ENCODE data around the gene SPAG5. TPM values are rescaled to one million over a fixed set of nuclear protein-coding genes. Genes with fewer than 3 reads are reported as not detected.
"Not testable (repeated sequence)": the region's sequence is repeated elsewhere in the genome, so short reads cannot be mapped to it uniquely, and the experiment has no call there.

The SPAG5 gene
- total and polyA plus RNA-seq, 2 experiments from 2014 or later = 99.6 to 104 TPM

DNA sequence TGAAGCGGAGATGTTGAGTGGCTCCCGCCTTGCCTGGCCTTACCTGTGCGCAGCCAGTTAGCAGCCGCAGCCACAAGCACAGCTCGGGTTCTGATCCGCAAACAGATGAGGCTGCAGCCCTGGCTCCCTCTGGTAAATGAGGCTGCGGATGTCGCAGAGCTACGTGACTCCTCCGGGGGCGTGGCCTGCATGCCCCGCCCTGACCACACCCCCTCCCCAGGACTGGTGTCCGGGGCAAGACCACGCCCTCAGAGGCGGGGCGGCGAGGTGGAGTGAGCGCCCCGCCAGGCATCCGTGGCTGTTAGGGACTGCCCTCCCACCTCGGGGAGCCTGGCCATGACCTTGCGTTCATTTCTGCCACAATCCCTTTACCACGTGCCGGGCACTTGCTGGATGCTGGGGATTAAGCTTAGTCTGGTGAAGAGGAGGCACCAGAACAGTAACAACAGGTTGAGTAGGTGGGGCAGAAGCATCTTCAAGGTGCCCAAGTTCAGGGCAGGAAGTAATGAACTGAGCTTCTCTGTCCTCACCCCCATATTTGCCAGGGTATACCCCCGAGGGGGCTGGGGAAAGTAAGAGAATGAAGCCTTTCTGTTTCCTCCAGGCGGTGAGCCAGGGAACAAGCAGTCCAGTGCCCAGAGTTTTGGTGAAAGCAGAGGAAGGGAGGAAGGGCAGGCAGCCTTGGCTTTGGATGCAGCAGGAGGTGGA, 21.9 kb downstream of the SPAG5 start, which contains the start of gene ALDOC:
Gene ALDOC, minus strand, starts transcription at position 138 of the 708 bp plus-strand sequence. CDS start 1,363 bp downstream, outside the sequence.
- ATAC-seq (peak; percentile 88), DNase-seq (ENCODE audit: low spot score) (peak; percentile 99)
- Histone ChIP-seq H3K36me3 (ENCODE audit: insufficient read depth) (peaks cover 33% of the 10 kb centered on the region), H3K27me3 (ENCODE audit: insufficient read depth) (peaks cover 4% of the 10 kb centered on the region; the same call in 1 of the 2 replicates), H3K79me2 (replicated peaks; ENCODE audit: insufficient read depth) (no peaks in the 10 kb centered on the region), H3K4me3 (peak within 1 kb of the TSS; percentile 52), H3K9me2 (ENCODE audit: insufficient read depth) (no peaks in the 10 kb centered on the region), H3F3A (replicated peaks; ENCODE audit: low read depth) (peaks cover 18% of the 10 kb centered on the region), H3K4me2 (peak within 1 kb of the TSS; percentile 78), H4K20me1 (replicated peaks; ENCODE audit: insufficient read depth) (0 out of 2 replicates have a peak, but pooled peaks cover 2% of the 10 kb centered on the region), H2AFZ (no peak within 1 kb of the TSS), H3K27ac (ENCODE audit: low read depth) (peak within 1 kb of the TSS; percentile 85), H3K4me1 (ENCODE audit: insufficient read depth) (peaks cover 18% of the 10 kb centered on the region; the same call in 1 of the 2 replicates)
- Mint-ChIP-seq H3K4me3 (peak within 1 kb of the TSS; percentile 72), H3K27me3 (ENCODE audit: insufficient read depth, low read depth, poor library complexity) (peaks cover 15% of the 10 kb centered on the region), H3K9me3 (no peaks in the 10 kb centered on the region), H3K36me3 (ENCODE audit: low read depth) (peaks cover 46% of the 10 kb centered on the region), H3K4me1 (peaks cover 22% of the 10 kb centered on the region), H3K27ac (peak within 1 kb of the TSS; percentile 93)
- TF ChIP-seq, protein P1, sequence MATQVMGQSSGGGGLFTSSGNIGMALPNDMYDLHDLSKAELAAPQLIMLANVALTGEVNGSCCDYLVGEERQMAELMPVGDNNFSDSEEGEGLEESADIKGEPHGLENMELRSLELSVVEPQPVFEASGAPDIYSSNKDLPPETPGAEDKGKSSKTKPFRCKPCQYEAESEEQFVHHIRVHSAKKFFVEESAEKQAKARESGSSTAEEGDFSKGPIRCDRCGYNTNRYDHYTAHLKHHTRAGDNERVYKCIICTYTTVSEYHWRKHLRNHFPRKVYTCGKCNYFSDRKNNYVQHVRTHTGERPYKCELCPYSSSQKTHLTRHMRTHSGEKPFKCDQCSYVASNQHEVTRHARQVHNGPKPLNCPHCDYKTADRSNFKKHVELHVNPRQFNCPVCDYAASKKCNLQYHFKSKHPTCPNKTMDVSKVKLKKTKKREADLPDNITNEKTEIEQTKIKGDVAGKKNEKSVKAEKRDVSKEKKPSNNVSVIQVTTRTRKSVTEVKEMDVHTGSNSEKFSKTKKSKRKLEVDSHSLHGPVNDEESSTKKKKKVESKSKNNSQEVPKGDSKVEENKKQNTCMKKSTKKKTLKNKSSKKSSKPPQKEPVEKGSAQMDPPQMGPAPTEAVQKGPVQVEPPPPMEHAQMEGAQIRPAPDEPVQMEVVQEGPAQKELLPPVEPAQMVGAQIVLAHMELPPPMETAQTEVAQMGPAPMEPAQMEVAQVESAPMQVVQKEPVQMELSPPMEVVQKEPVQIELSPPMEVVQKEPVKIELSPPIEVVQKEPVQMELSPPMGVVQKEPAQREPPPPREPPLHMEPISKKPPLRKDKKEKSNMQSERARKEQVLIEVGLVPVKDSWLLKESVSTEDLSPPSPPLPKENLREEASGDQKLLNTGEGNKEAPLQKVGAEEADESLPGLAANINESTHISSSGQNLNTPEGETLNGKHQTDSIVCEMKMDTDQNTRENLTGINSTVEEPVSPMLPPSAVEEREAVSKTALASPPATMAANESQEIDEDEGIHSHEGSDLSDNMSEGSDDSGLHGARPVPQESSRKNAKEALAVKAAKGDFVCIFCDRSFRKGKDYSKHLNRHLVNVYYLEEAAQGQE (IDR thresholded peaks at IDR 0.05; ENCODE audit: unreplicated experiment) = no peak
- peak; percentile 76 for TF ChIP-seq CREB1 (CRISPR knock-in tag; IDR thresholded peaks at IDR 0.05; ENCODE audit: low read depth)
- no peak for TF ChIP-seq NANOG (IDR thresholded peaks at IDR 0.05; ENCODE audit: borderline replicate concordance)
- no peak for TF ChIP-seq EZH2phosphoT487 (IDR thresholded peaks at IDR 0.05; ENCODE audit: unreplicated experiment)
- TF ChIP-seq POLR2AphosphoS5 (IDR thresholded peaks at IDR 0.05; ENCODE audit: low read depth) = peak; percentile 94
- TF ChIP-seq EZH2 (IDR thresholded peaks at IDR 0.05; ENCODE audit: low read depth, unreplicated experiment) = no peak
- TF ChIP-seq, protein P2, sequence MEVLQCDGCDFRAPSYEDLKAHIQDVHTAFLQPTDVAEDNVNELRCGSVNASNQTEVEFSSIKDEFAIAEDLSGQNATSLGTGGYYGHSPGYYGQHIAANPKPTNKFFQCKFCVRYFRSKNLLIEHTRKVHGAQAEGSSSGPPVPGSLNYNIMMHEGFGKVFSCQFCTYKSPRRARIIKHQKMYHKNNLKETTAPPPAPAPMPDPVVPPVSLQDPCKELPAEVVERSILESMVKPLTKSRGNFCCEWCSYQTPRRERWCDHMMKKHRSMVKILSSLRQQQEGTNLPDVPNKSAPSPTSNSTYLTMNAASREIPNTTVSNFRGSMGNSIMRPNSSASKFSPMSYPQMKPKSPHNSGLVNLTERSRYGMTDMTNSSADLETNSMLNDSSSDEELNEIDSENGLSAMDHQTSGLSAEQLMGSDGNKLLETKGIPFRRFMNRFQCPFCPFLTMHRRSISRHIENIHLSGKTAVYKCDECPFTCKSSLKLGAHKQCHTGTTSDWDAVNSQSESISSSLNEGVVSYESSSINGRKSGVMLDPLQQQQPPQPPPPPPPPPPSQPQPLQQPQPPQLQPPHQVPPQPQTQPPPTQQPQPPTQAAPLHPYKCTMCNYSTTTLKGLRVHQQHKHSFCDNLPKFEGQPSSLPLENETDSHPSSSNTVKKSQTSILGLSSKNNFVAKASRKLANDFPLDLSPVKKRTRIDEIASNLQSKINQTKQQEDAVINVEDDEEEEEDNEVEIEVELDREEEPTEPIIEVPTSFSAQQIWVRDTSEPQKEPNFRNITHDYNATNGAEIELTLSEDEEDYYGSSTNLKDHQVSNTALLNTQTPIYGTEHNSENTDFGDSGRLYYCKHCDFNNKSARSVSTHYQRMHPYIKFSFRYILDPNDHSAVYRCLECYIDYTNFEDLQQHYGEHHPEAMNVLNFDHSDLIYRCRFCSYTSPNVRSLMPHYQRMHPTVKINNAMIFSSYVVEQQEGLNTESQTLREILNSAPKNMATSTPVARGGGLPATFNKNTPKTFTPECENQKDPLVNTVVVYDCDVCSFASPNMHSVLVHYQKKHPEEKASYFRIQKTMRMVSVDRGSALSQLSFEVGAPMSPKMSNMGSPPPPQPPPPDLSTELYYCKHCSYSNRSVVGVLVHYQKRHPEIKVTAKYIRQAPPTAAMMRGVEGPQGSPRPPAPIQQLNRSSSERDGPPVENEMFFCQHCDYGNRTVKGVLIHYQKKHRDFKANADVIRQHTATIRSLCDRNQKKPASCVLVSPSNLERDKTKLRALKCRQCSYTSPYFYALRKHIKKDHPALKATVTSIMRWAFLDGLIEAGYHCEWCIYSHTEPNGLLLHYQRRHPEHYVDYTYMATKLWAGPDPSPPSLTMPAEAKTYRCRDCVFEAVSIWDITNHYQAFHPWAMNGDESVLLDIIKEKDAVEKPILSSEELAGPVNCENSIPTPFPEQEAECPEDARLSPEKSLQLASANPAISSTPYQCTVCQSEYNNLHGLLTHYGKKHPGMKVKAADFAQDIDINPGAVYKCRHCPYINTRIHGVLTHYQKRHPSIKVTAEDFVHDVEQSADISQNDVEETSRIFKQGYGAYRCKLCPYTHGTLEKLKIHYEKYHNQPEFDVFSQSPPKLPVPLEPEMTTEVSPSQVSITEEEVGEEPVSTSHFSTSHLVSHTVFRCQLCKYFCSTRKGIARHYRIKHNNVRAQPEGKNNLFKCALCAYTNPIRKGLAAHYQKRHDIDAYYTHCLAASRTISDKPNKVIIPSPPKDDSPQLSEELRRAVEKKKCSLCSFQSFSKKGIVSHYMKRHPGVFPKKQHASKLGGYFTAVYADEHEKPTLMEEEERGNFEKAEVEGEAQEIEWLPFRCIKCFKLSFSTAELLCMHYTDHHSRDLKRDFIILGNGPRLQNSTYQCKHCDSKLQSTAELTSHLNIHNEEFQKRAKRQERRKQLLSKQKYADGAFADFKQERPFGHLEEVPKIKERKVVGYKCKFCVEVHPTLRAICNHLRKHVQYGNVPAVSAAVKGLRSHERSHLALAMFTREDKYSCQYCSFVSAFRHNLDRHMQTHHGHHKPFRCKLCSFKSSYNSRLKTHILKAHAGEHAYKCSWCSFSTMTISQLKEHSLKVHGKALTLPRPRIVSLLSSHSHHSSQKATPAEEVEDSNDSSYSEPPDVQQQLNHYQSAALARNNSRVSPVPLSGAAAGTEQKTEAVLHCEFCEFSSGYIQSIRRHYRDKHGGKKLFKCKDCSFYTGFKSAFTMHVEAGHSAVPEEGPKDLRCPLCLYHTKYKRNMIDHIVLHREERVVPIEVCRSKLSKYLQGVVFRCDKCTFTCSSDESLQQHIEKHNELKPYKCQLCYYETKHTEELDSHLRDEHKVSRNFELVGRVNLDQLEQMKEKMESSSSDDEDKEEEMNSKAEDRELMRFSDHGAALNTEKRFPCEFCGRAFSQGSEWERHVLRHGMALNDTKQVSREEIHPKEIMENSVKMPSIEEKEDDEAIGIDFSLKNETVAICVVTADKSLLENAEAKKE (CRISPR knock-in tag; IDR thresholded peaks at IDR 0.05) = no peak
- TF ChIP-seq STAT1 (IDR thresholded peaks at IDR 0.05; ENCODE audit: unreplicated experiment) = no peak
- TF ChIP-seq, protein P3, sequence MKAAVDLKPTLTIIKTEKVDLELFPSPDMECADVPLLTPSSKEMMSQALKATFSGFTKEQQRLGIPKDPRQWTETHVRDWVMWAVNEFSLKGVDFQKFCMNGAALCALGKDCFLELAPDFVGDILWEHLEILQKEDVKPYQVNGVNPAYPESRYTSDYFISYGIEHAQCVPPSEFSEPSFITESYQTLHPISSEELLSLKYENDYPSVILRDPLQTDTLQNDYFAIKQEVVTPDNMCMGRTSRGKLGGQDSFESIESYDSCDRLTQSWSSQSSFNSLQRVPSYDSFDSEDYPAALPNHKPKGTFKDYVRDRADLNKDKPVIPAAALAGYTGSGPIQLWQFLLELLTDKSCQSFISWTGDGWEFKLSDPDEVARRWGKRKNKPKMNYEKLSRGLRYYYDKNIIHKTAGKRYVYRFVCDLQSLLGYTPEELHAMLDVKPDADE (IDR thresholded peaks at IDR 0.05) = no peak

DNA sequence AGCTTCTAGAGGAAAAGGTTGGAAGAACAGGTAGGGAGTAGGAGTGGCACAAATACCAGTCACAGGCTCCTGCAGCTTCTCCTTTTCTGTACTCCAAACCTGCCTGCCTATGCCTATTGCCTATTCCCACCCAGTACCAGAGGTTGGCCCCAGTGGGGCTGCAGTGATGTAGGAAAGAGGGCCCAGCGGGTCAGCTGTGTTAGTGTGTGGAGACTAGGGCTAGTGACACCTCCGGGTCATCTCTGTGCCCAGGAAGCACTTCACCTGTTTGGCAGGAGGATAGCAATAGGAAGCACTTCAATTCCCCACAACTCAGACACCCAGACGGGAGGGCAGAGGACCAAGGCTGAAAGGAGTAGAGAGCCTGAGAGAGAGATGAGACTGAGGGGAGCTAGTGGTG, 22.8 kb downstream of the SPAG5 start:
- Mint-ChIP-seq H3K27me3 (ENCODE audit: insufficient read depth, low read depth, poor library complexity) (peaks cover 17% of the 10 kb centered on the region), H3K4me3 (peak overlapping the region; percentile 72), H3K4me1 (peaks cover 24% of the 10 kb centered on the region), H3K36me3 (ENCODE audit: low read depth) (peaks cover 46% of the 10 kb centered on the region)
- not testable (repeated sequence) for H3K27ac Mint-ChIP-seq; DNase-seq (ENCODE audit: low spot score); H3K27ac ChIP-seq (ENCODE audit: low read depth); H3K79me2 ChIP-seq (replicated peaks; ENCODE audit: insufficient read depth); ATAC-seq; H4K20me1 ChIP-seq (replicated peaks; ENCODE audit: insufficient read depth); H2AFZ ChIP-seq; H3K9me2 ChIP-seq (ENCODE audit: insufficient read depth); H3K9me3 Mint-ChIP-seq; H3K27me3 ChIP-seq (ENCODE audit: insufficient read depth)
- peak overlapping the region; percentile 78 for H3K4me2 ChIP-seq
- H3K36me3 ChIP-seq (ENCODE audit: insufficient read depth) = peaks cover 32% of the 10 kb centered on the region
- peaks cover 19% of the 10 kb centered on the region; the same call in 1 of the 2 replicates for H3K4me1 ChIP-seq (ENCODE audit: insufficient read depth)
- H3F3A ChIP-seq (replicated peaks; ENCODE audit: low read depth) = peaks cover 19% of the 10 kb centered on the region
- H3K4me3 ChIP-seq = peak overlapping the region; percentile 52

Data from GM23338 (cell line).